Activated CD4-positive, alpha-beta T cell treated with anti-CD3 and anti-CD28 coated beads, Interleukin-2, amount 50 U/mL, for 4 hours (primary cell): ENCODE results near the gene IGFBP7.

Experiments used
- DNase-seq, 2 experiments: peaks; one replicate each; pipeline ENCODE4 v3.0.0-alpha.2; 2020

IGFBP7 gene, protein sequence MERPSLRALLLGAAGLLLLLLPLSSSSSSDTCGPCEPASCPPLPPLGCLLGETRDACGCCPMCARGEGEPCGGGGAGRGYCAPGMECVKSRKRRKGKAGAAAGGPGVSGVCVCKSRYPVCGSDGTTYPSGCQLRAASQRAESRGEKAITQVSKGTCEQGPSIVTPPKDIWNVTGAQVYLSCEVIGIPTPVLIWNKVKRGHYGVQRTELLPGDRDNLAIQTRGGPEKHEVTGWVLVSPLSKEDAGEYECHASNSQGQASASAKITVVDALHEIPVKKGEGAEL

DNA sequence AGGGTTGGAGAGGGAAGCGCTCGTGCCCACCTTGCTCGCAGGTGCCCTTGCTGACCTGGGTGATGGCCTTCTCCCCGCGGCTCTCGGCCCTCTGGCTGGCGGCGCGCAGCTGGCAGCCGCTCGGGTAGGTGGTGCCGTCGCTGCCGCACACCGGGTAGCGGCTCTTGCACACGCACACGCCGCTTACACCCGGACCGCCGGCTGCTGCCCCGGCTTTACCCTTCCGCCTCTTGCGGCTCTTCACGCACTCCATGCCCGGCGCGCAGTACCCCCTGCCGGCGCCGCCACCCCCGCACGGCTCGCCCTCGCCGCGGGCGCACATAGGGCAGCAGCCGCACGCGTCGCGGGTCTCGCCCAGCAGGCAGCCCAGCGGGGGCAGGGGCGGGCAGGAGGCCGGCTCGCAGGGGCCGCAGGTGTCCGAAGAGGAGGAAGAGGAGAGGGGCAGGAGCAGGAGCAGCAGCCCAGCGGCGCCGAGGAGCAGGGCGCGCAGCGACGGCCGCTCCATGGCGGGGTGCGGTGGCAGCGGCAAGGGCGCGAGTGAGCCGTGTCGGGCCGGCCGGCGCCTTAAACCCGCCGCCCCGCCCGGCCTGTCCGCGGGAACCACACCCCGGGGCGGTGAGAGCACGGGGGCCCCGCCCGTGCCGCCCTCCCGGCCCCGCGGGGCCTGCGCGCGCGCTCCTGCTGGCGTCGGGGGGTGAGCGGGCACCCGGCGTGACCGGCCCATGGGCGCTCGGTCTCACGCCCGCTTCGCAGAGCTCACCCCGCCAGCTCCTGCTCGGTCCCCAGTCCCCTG is at the start of gene IGFBP7:
Gene IGFBP7, minus strand, starts transcription at position 539 of the 793 bp plus-strand sequence. Its CDS starts 34 bp downstream, at position 505.
- no peak for DNase-seq

DNA sequence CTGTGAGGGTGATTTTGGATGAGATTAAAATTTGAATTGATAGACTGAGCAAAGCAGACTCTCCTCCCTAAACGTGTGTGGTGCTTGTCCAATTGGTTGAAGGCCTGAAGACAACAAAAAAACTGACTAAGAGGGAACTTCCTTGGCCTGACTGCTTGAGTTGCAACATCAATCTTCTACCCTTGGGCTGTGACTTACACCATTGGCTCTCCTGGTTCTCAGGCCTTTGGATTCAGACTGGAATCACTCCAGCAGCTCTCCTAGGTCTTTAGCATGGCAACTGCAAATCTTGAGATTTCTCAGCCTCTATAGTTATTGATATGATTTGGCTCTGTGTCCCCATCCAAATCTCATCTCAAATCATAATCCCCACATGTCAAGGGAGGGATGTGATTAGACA is 49.7 kb upstream of the IGFBP7 start:
- DNase-seq, result no peak

DNA sequence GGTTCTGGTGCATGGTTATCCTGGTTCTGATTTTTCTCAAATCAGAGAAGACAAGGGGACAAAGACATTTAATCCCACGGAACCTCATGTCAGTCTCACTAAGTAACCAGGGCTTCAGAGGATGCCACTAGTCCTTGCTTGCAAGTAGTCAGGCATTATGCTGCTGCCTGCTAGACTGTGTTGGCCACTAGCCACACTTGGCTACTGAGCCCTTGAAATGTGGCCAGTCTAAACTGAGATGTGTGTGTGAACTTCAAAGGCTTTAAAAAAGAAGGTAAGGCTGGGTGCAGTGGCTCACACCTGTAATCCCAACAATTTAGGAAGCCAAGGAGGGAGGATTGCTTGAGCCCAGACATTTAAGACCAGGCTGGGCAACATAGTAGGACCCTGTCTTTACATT is 48.6 kb upstream of the IGFBP7 start:
- no peak for DNase-seq

DNA sequence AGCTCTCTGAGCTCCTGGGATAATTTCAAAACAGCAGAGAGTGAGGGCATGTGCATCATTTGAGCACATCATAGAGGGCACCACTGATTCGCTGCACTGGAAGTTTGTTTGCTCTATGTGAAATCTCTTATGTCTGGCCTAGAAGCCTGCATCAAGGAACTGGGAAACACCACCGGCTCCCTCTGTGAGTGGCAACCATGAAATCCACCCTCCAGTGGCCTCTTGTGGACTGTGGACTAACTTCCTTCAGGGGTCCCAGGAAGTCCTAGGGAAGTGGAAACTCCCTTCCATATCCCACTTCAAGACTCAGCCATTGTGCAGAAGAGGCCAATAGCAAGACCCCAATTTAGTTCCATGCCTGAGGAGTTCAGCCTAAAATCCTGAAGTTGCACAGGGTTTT is 48.0 kb upstream of the IGFBP7 start:
- no peak for DNase-seq

DNA sequence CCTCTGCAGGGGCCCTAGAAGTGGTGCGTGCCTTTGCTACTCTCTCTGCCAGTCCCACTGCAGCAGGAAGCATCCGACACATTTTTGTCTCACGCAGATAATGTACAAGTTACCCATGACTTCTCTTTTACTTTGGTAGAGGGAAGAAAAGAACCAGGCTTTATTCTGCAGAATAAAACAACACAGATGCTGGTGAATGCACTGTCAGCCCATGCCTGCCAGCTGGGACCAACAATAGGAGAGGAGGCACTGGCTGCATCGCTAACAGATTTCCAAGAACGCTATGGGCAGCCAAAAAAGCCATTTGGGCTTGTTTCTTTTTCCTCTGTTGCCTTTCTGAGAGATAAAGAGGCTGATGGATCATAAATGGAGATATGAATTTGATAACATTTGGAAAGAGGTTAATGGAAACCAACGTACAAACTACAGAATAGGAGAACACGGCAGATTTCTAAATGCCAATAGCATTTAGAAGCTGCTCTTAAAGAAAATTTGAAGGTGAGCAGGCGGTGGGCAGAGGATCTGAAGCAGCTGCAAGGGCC is 47.5 kb upstream of the IGFBP7 start:
- DNase-seq, result no peak

DNA sequence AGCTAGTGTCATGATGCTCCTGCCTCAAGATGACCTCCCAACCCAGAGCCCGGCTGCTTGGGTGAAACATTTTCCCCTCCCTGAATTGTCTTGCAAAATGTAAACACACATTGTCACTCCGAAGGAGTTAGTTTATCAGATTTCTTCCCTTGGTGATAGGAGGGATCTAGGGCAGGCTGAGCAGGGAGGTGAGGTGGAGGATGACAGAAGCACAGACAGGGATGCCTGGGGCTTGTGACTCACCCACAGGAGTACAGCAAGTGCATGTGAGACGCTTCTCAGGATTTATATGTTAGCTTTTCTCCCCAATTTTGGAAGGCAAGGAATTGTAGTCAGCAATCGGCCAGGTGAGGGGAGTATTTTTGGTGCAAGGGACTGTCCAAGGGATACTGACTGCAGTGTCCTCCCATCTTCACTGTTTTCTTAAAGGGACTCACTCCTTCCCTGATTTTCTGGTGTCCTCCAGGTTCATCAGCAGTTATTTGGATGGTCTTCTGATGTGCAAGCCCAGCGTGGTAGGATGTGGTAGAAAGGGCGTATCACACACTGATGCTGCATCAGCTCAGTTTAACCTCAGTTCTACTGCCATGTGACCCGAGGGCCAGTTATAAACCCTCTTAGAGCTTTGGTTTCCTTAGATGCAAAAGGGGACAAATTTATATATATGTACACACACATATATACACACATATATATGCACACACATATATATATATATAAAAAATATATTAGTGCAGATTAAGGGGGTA is 46.2 kb upstream of the IGFBP7 start:
- DNase-seq, result no peak

DNA sequence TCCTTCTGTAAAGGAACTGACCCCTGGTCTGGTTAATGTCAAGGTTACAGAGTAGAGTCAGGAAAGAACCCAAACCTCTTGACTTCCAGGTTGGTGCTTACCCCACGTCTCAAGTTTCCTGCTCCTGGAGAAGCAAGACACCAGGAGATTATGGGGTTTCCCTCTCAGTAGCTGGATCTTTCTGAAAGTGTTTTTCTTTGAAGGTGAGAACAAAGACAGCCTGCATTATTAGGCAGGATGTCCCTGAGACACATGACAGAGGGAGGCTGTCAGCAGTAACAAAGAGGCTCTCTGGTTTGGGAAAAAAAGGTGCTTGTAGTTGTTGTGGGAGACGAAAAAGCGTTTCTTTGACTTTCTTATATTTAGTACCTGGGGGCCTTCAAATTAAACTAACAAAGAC is 44.7 kb upstream of the IGFBP7 start:
- DNase-seq, result no peak

DNA sequence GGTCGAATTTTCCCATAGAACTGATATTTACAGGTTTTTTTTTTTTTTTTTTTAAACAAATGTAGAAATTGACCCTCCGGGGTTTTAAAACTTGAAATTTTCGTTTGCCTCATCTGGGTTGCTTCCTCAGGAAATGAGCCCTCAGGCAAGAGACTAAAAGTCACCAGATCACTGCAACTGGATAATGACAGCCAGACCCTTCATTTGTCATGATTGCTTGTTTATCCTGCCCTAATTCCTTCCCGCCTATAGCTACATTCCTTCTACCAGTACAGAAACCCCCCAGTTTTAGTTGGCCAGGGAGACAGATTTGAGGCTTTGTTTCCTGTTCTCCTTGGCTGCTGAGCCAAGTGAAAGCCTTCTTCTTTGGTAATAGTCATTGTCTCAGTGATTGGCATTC is 44.0 kb upstream of the IGFBP7 start:
- DNase-seq, result no peak

DNA sequence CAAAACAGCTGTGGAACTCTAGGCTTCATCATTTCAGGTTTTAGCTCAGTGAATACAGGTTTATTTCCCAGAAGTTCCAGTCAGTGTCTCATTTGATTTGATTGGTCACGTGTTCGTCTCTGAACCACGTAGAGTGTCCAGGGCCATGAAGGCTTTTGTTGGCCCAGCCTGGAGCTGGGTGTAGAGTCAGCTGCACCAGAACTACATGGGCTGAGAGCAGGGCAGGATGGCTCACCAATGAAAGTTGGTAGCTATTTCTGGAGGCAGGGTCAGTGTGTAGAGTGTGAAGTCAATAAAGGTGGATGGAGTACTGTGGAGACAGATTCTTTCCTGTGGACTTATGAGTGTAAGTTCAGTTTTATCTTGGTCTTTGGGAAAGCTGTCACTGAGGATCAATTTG is 43.0 kb upstream of the IGFBP7 start:
- no peak for DNase-seq

DNA sequence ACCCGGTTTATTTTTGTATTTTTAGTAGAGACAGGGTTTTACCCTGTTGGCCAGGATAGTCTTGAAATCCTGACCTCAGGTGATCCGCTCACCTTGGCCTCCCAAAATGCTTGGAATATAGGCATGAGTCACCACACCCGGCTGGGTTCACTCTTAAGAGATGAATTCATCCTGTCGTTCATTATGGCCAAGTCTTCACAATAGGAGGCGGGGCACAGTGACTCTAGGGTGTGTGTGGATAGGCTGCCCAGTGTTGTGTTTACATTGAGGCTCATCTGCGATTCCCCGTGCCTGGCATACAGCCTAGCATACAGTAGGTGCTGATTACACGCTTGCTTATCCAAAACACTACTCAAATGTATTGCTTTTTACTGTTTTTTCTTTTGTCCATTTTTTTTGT is 41.3 kb upstream of the IGFBP7 start:
- no peak for DNase-seq

DNA sequence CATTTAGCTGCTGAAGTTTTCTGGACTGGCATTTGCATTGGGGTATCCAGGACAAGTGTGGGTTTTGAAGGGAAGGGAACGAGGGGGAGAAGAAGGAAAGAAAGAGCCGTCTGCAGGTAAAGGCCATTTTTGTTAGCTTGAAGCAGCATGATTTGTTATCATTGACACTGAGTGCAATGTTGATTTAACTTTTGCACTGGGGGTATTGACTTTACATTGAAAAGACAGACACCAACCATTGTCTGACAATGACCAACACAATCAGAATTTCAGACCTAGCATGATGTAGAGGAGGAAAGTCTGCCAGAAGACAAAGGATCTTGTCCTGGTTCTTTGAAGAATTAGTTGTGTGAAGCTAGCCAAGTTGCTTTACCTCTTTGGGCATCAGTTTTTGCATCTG is 39.6 kb upstream of the IGFBP7 start:
- no peak for DNase-seq

DNA sequence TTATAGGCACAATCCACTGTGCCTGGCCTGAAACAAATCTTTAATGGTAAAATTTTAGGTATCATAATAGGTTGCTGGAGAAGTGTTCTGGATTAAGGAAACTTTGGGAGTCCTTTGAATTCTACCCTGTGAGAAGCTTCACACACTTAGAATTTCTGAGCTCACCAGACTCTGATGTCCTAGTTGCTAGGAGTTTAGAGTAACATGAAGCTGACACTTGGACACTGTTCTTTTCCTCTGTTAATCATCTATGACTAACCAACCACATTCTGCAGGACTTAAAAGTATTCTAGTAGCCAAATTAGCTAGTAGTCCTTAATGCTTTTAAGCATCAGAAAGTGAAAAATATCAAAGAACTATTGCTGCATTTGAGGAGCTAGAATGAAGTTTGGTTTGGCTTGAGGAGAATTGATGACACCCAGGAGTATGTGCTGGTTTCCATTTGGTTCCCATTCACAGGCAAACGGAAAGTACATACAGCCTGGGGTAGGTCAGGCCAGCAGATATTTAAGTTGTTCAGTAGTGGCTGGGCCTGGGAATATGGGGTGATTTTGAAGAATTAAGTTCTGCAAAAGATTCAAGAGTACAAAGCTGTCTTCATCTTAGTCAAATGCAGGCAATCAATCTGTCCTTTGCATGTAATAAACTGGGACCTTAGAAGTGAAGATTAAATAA is 38.8 kb upstream of the IGFBP7 start:
- DNase-seq, result no peak

DNA sequence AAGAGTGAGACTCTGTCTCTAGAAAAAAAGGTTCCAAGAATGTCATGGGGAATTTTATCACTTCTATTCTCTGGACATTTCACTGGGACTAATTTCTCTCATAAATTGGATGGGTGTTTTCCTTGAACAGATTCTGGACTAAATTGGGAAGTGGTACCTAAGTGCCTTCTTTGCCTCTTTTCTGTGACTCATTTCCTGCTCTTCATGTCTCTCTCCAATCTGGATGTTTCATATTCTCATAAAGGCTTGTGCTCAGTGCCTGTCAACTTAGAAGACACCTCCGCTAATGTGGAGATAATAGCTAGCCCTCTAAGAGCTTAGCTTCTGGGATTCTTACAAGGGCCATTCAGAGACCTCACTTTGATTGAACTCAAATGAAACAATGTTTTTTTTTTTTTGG is 38.0 kb upstream of the IGFBP7 start:
- DNase-seq, result no peak

DNA sequence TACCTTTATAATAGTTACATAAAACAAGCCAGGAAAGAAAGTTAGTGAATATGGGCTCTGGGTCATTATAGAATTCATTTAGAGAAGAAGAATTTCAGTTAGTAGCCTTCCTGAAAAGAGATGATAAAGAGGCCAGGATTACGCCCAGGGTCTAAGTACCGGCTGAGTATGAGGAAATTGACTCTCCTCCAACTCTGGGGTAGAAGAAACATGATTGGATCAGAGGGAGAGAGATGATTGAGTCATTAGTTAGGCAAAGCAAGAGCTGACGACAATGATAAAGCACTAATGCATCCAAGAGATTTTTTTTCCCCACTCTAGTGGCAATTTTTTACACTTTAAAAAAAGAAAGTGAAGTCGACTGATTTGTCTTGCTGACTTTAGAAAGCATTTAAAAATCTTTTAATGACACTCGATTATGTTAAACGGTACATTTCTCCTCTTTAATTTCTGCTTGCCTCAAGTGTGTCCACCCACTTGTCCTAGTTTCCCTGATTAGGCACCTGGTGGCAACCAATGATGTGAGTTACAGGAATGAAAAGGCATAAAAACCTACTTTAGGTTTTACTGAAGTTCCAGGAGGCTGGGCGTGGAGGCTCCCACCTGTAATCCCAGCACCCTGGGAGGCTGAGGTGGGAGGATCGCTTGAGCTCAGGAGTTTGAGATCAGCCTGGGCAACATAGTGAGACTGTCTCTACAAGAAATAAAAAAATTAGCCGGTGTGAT is 37.3 kb upstream of the IGFBP7 start:
- DNase-seq, result no peak

DNA sequence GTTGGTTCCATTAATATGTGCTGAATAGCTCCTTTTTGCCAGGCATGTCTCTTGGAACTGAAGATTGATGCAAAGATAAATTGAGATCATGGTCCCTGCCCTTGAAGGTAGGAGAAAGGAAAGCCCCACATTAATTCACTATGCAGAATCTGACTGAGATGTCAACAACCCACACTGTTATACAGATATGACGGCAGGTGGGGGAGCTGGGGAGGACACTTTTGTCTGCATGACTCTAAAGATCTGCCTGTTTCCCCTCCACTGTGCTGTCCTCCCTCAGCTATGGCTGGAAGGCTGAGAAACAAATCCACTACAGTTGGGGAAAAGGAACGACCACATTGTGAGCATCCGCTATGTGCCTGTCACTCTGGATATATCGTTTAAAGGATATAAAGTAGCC is 36.3 kb upstream of the IGFBP7 start:
- DNase-seq, result no peak

DNA sequence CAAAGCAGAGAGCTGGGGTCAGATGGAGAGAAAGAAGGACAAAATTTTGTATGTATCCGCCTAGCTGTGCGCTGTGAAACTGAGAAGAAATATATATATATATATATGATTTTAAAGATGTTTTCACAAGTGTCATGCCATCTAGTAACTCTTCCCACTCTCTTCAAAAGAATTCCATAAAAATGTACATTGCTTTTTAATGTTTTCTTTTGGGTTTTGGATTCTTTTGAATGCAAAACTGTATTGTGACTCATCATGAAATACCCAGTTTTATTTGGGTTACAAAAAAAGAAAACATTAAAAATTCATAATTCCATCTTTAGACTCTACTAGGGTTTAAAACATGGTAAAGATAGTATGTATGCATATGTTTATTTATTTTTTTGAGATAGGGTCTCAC is 34.3 kb upstream of the IGFBP7 start:
- DNase-seq, result no peak

DNA sequence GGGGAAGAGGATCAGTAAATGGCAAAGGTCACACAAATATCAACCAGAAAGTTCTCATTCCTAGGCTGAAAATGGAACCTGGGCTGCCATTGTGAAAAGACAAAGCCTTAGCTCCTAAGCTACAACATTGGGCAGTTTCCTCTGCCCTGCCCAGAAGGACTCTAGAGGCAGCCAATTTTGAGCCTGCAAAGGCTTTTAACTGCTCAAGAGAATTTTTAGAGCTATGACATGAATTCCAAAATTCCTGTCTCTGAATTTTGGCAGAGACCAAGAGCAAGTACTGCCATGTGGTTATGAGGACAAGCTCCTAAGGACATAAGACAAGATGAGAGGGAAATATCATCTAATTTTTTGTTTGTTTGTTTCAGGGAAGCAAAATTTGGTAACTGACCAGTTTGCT is 29.6 kb upstream of the IGFBP7 start:
- no peak for DNase-seq

DNA sequence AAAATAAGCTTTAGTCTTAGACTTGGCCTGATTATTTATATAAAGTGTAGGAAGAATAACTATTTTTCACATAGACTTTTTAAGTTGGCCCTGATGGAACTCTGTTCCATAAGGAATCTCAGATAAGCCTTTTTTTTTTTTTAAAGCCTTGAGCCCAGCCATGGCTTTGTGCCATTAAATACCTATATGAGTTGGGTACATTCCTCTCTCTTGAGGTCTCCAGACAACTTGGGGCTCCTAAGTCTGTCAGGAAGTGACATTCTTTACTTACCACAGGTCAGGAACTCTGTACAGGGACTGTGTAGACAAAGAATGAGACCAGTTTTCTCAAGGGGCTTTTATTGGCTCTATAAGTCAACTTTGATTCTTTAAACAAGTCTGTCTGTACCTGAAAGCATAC is 27.1 kb upstream of the IGFBP7 start:
- no peak for DNase-seq

DNA sequence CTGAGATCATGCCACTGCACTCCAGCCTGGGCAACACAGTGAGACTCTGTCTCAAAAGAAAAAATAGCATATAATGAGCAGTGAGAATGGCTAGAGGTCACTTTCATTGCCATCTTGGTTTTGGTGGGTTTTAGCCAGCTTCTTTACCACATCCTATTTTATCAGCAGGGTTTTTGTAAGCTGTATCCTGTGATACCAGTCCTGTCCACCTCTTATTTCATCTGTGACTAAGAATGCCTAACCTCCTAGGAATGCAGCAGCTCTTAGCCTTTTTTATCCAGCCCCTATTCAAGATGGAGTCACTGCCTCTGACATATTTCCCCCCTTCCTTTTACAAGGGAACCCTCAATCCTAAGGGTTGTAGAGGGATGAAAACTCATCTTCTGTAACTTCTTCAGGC is 26.1 kb upstream of the IGFBP7 start:
- DNase-seq, result no peak

DNA sequence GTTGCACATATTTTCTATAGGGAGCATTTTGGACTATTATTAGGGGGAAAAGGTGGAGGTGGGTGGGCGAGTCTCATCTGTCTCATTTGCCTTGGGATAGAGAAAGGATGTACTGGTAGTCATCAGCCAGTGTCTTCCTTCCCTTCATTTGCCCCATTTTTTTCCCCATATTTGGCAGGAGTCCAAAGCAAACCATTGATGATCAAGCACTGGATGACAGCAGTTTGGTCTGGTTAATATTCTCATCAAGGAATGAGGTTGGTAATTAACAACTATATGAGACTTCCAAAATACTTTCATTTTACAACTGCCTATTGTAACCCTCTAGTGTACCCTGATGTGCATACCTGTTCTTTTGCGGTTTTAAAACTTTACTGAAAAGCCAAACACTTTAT is 22.6 kb upstream of the IGFBP7 start:
- no peak for DNase-seq

DNA sequence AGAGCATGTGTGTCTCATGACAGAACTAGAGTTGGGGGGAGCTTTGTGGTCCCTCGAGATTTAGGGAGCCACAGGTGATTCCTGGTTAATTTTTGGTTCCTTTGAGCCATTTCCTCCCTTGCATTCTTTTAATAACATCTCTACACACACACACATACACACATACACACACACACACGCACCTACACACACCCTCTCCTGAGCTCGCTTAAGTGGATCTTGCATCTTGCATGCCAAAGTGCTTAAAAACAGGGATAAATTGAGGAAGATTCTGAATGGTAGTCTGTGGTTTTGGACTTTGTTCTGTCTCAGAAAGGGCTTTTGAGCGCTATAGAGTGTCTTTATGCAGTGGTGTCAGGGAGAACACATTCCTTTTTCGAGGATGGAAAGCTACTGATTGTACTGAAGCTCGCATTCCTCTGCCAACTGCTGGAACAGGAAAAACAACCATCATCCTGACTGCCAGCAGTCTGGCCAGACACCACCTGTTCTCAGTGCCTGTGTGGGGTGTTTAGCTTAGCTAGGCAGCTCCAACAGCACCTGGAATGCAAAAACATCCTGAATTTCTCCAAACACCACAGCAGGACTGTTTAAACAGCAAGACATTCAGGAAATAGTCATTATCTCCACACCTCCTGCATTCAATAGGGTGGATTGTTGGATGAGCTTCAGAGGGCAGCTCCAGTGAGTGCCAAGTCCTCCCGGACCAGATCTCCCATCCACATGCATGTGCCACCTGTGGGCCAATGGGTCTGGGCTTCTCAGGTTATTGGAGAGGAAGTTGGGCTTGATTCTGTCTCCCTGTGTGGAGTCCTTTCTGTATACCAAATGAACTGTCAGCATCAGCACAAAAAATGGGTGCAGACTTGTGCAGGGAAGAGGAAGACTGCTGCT is 21.9 kb upstream of the IGFBP7 start:
- DNase-seq, result no peak
